Medulla oblongata (tissue), 1 donor: ENCODE measurements around the gene ARID1B.
"Not testable (repeated sequence)": the region's sequence is repeated elsewhere in the genome, so short reads cannot be mapped to it uniquely, and the experiment has no call there.

Experiments
- DNase-seq: peaks from one replicate; pipeline ENCODE4 v3.0.0-alpha.2; 2015; ENCODE audit errors: extremely low spot score

ARID1B gene

GRCh38 chr6:156933201-156934068 is 156.3 kb downstream of the ARID1B start:
- peak; percentile 46 for DNase-seq

- DNase-seq, result no peak
Measured at GRCh38 chr6:156934069-156934460, 156.9 kb downstream of the ARID1B start.

GRCh38 chr6:156935000-156935399 is 157.8 kb downstream of the ARID1B start:
- no peak for DNase-seq

GRCh38 chr6:156938143-156938542 is 161.0 kb downstream of the ARID1B start:
- DNase-seq, result no peak

- no peak for DNase-seq
Measured at GRCh38 chr6:156940221-156940620, 163.0 kb downstream of the ARID1B start.

- DNase-seq, result no peak
Measured at GRCh38 chr6:156942266-156942665, 165.1 kb downstream of the ARID1B start.

- DNase-seq, result no peak
Measured at GRCh38 chr6:156943166-156943565, 166.0 kb downstream of the ARID1B start.

- DNase-seq, result no peak
Measured at GRCh38 chr6:156943816-156944215, 166.6 kb downstream of the ARID1B start.

GRCh38 chr6:156944412-156944811 is 167.2 kb downstream of the ARID1B start:
- DNase-seq, result no peak

- not testable (repeated sequence) for DNase-seq
Measured at GRCh38 chr6:156945789-156946172, 168.6 kb downstream of the ARID1B start.

GRCh38 chr6:156946370-156946936 is 169.3 kb downstream of the ARID1B start:
- no peak for DNase-seq

- DNase-seq, result no peak
Measured at GRCh38 chr6:156948277-156948676, 171.1 kb downstream of the ARID1B start.

- no peak for DNase-seq
Measured at GRCh38 chr6:156948807-156949206, 171.6 kb downstream of the ARID1B start.

GRCh38 chr6:156949376-156949775 is 172.2 kb downstream of the ARID1B start:
- DNase-seq, result no peak

- DNase-seq, result no peak
Measured at GRCh38 chr6:156950084-156950483, 172.9 kb downstream of the ARID1B start.

GRCh38 chr6:156950531-156950930 is 173.4 kb downstream of the ARID1B start:
- DNase-seq, result no peak

GRCh38 chr6:156952401-156952800 is 175.2 kb downstream of the ARID1B start:
- no peak for DNase-seq

- no peak for DNase-seq
Measured at GRCh38 chr6:156953127-156953478, 175.9 kb downstream of the ARID1B start.

GRCh38 chr6:156953479-156954146 is 176.4 kb downstream of the ARID1B start:
- DNase-seq, result peak; percentile 30

GRCh38 chr6:156954191-156954590 is 177.0 kb downstream of the ARID1B start:
- no peak for DNase-seq

- no peak for DNase-seq
Measured at GRCh38 chr6:156954816-156955215, 177.6 kb downstream of the ARID1B start.

GRCh38 chr6:156955494-156956183 is 178.5 kb downstream of the ARID1B start:
- no peak for DNase-seq
